HFFc6 (cell line): ENCODE data around the gene BHLHE40. TPM values are rescaled to one million over a fixed set of nuclear protein-coding genes. Genes with fewer than 3 reads are reported as not detected.

Experiments used
- DNase-seq: peaks from one replicate; pipeline ENCODE4 v3.0.0-alpha.2; 2018
- H3K27ac Mint-ChIP-seq: 2 replicates; pipeline ENCODE4 v1.8.0; 2020; ENCODE audit warnings: mild to moderate bottlenecking, mixed read lengths
- H3K27me3 Mint-ChIP-seq: 2 replicates; pipeline ENCODE4 v1.8.0; 2021; ENCODE audit warnings: mild to moderate bottlenecking, moderate library complexity, mixed read lengths; ENCODE audit not compliant: insufficient read depth
- H3K36me3 Mint-ChIP-seq: 2 replicates; pipeline ENCODE4 v1.8.0; 2021; ENCODE audit warnings: low read depth, mixed read lengths
- H3K4me1 Mint-ChIP-seq: 2 replicates; pipeline ENCODE4 v1.8.0; 2020; ENCODE audit warnings: low read depth, mixed read lengths
- H3K4me3 Mint-ChIP-seq: 2 replicates; pipeline ENCODE4 v1.8.0; 2020; ENCODE audit warnings: mild to moderate bottlenecking, moderate library complexity, mixed read lengths
- H3K9me3 Mint-ChIP-seq: 2 replicates; pipeline ENCODE4 v1.8.0; 2020; ENCODE audit warnings: mild to moderate bottlenecking, mixed read lengths
- CTCF ChIP-seq: fragments of 200-600 bp; sonication (generic); IDR thresholded peaks from 2 replicates; pipeline ENCODE4 v1.5.0; 2021; ENCODE audit warnings: antibody characterized with exemption, mild to moderate bottlenecking
- total RNA-seq, 6 experiments: library from RNA; stranded (reverse); fragmentation: NEBNext Ultra II Directional; extraction: Animal tissue kit (Norgen Biotek cat#: 25700); gene quantifications; 2 replicates in 1 of 6; 3 replicates in 5 of 6; pipeline ENCODE4 v1.2.3, GENCODE V29; 2021

Gene BHLHE40
- total RNA-seq, 6 experiments from 2014 or later, result 10.2 to 11.8 (median 10.7) TPM

GRCh38 chr3:5016211-5017161, 37.2 kb downstream of the BHLHE40 start:
- no peaks in the 10 kb centered on the region for H3K9me3 Mint-ChIP-seq
- no peak for TF ChIP-seq CTCF
- H3K27me3 Mint-ChIP-seq, result no peaks in the 10 kb centered on the region; the same call in 1 of the 2 replicates
- H3K4me1 Mint-ChIP-seq, result peaks cover 74% of the 10 kb centered on the region
- H3K27ac Mint-ChIP-seq, result no peak overlapping the region
- no peak overlapping the region for H3K4me3 Mint-ChIP-seq
- H3K36me3 Mint-ChIP-seq, result no peaks in the 10 kb centered on the region
- DNase-seq, result no peak

GRCh38 chr3:5017925-5018531, 38.8 kb downstream of the BHLHE40 start:
- peaks cover 84% of the 10 kb centered on the region for H3K4me1 Mint-ChIP-seq
- no peak overlapping the region for H3K4me3 Mint-ChIP-seq
- DNase-seq, result no peak
- TF ChIP-seq CTCF, result no peak
- no peaks in the 10 kb centered on the region for H3K36me3 Mint-ChIP-seq
- no peaks in the 10 kb centered on the region for H3K9me3 Mint-ChIP-seq
- no peaks in the 10 kb centered on the region; the same call in 1 of the 2 replicates for H3K27me3 Mint-ChIP-seq
- H3K27ac Mint-ChIP-seq, result no peak overlapping the region

GRCh38 chr3:5019411-5020241, 40.4 kb downstream of the BHLHE40 start:
- H3K4me1 Mint-ChIP-seq, result peaks cover 84% of the 10 kb centered on the region
- no peak overlapping the region for H3K4me3 Mint-ChIP-seq
- no peaks in the 10 kb centered on the region for H3K36me3 Mint-ChIP-seq
- H3K9me3 Mint-ChIP-seq, result no peaks in the 10 kb centered on the region
- peak overlapping the region; percentile 3; the same call in 1 of the 2 replicates for H3K27ac Mint-ChIP-seq
- no peak for DNase-seq
- H3K27me3 Mint-ChIP-seq, result no peaks in the 10 kb centered on the region; the same call in 1 of the 2 replicates
- no peak for TF ChIP-seq CTCF

- Mint-ChIP-seq H3K36me3 (no peaks in the 10 kb centered on the region), H3K27me3 (no peaks in the 10 kb centered on the region; the same call in 1 of the 2 replicates), H3K4me1 (peaks cover 78% of the 10 kb centered on the region), H3K4me3 (no peak overlapping the region), H3K27ac (peak overlapping the region; percentile 84), H3K9me3 (no peaks in the 10 kb centered on the region)
- TF ChIP-seq CTCF, result no peak
- no peak for DNase-seq
Observed at GRCh38 chr3:5020242-5020722, 41.0 kb downstream of the BHLHE40 start.
